Spleen (tissue), 11 donors: ENCODE measurements around the gene TOR1A. TPM values are rescaled to one million over a fixed set of nuclear protein-coding genes. Genes with fewer than 3 reads are reported as not detected.
A peak's percentile ranks its signal among the peaks of the same experiment; 100 is the strongest.

Experiments
- DNase-seq: peaks from one replicate; pipeline ENCODE4 v3.0.0-alpha.2; 2020
- H3K27ac ChIP-seq, 8 donors: fragments of 200-600 bp; sonication (generic) in 7 of 8; 1 replicate in 4 of 8; 2 replicates in 4 of 8; pipeline versions ENCODE4 v1.5.0 to v1.8.0; 2016 to 2021; ENCODE audit warnings: inconsistent platforms in 4 of 8, mild to moderate bottlenecking in 4 of 8, moderate library complexity in 1 of 8
- H3K27me3 ChIP-seq, 7 donors: fragments of 200-600 bp; sonication (generic) in 6 of 7; replicated peaks in 1 of 7; 1 replicate in 4 of 7; 2 replicates in 3 of 7; pipeline versions ENCODE4 v1.5.0 to v1.8.0; 2016 to 2021; ENCODE audit warnings: inconsistent platforms in 3 of 7, mild to moderate bottlenecking in 1 of 7
- H3K36me3 ChIP-seq, 6 donors: fragments of 200-600 bp; sonication (generic) in 5 of 6; 1 replicate in 4 of 6; 2 replicates in 2 of 6; pipeline versions ENCODE4 v1.5.0 to v1.8.0; 2016 to 2021; ENCODE audit warnings: inconsistent platforms in 2 of 6
- H3K4me1 ChIP-seq, 6 donors: fragments of 200-600 bp; sonication (generic) in 5 of 6; 1 replicate in 3 of 6; 2 replicates in 3 of 6; pipeline versions ENCODE4 v1.5.0 to v1.8.0; 2016 to 2021; ENCODE audit warnings: inconsistent platforms in 3 of 6
- H3K4me3 ChIP-seq, 8 donors: fragments of 200-600 bp; sonication (generic) in 7 of 8; 1 replicate in 4 of 8; 2 replicates in 4 of 8; pipeline versions ENCODE4 v1.5.0 to v1.8.0; 2016 to 2021; ENCODE audit warnings: inconsistent platforms in 4 of 8, mild to moderate bottlenecking in 4 of 8, moderate library complexity in 2 of 8
- H3K9me3 ChIP-seq, 8 donors: fragments of 200-600 bp; sonication (generic) in 7 of 8; 1 replicate in 4 of 8; 2 replicates in 4 of 8; pipeline versions ENCODE4 v1.5.0 to v1.8.0; 2016 to 2021; ENCODE audit warnings: inconsistent platforms in 4 of 8
- CTCF ChIP-seq, 11 experiments: fragments of 200-600 bp in 7 of 11; fragments of 450-650 bp in 4 of 11; sonication (generic) in 4 of 11; IDR thresholded peaks in 8 of 11; conservative IDR thresholded peaks in 3 of 11; 1 replicate in 7 of 11; 2 replicates in 4 of 11; pipeline versions ENCODE4 v1.4.0 to v1.8.0; 2016 to 2021; ENCODE audit warnings: antibody characterized with exemption in 11 of 11, inconsistent platforms in 4 of 11, mild to moderate bottlenecking in 1 of 11
- POLR2A ChIP-seq, 3 donors: fragments of 450-650 bp; IDR thresholded peaks; one replicate each; pipeline ENCODE4 v1.5.1; 2017; ENCODE audit warnings: antibody characterized with exemption in 3 of 3, mild to moderate bottlenecking in 1 of 3
- POLR2AphosphoS5 ChIP-seq, 3 donors: sonication (generic); formaldehyde crosslinking; IDR thresholded peaks; one replicate each; pipeline ENCODE4 v1.5.1; 2017; ENCODE audit warnings: antibody characterized with exemption in 3 of 3
- WGBS, 5 donors: extraction: QIAGEN DNeasy Blood & Tissue Kit in 3 of 5; methylation state at CpG; one replicate each; pipeline versions ENCODE4 v1.1.5 to v1.1.7; 2013 to 2018; 5-methylcytosine and 5-hydroxymethylcytosine counted together
- intact Hi-C: fragments of 100-400 bp; cut with DNase I; formaldehyde crosslinking; loops from one replicate; pipeline ENCODE4 v1.15.0; 2023; ENCODE audit warnings: low total_unique reads
- polyA plus RNA-seq, 3 donors: library from polyadenylated mRNA; stranded (reverse); fragments of 200-250 nt; gene quantifications; one replicate each; pipeline ENCODE4 v1.2.1, GENCODE V29; 2013
- total RNA-seq, 7 donors: library from RNA; depleted of rRNA in 3 of 7; stranded (reverse); fragments of >200 nt in 3 of 7; fragmentation: NEBNext Ultra II Directional in 4 of 7; extraction: Animal tissue kit (Norgen Biotek cat#: 25700) in 4 of 7; gene quantifications; one replicate each; pipeline versions ENCODE4 v1.1.0 to v1.2.1, GENCODE V29; 2016 to 2021
- donor health status: healthy with polysubstance abuse.
- donor health status: DM: no; HTN: no; CAD: no; lungs with moderate emphysema.
- donor health status: DM: no; HTN: no; CAD: no.
- donor health status: Bipolar disorder and iron deficiency.
- donor health status: healthy.
- donor health status: DM: no; HTN: no; CAD: no.
- donor health status: DM: yes; HTN: yes; CAD: no.

The TOR1A gene
- total and polyA plus RNA-seq, 10 donors: 13.3 to 49.5 (median 31.4) TPM

GRCh38 chr9:129816501-129817435 is 7.2 kb downstream of the TOR1A start:
- Histone ChIP-seq H3K36me3 (peaks cover 4 to 100% (median 92%) of the 10 kb centered on the region in 6 donors), H3K9me3 (no peaks in the 10 kb centered on the region), H3K27me3 (no peaks in the 10 kb centered on the region), H3K27ac (peak overlapping the region in 6 of 8 donors; percentile 31 to 79 (median 70)), H3K4me3 (peak overlapping the region in 1 of 8 donors; percentile 32), H3K4me1 (peaks cover 0 to 40% (median 2%) of the 10 kb centered on the region in 6 donors)
- no peak for DNase-seq
- TF ChIP-seq CTCF (IDR thresholded peaks at IDR 0.05 in 8 of 11, conservative IDR thresholded peaks at IDR 0.05 in 3 of 11) (no peak), POLR2AphosphoS5 (IDR thresholded peaks at IDR 0.05) (peak in 1 of 3 donors; percentile 18)
- 63 to 93% (median 74%) methylated on average over 12 to 14 of the region's 14 CpGs for WGBS, 5 donors
- intact Hi-C loops: no loop called here

- Histone ChIP-seq H3K9me3 (no peaks in the 10 kb centered on the region), H3K4me3 (no peak overlapping the region), H3K27ac (peak overlapping the region in 1 of 8 donors; percentile 79), H3K27me3 (no peaks in the 10 kb centered on the region), H3K4me1 (peaks cover 0 to 31% (median 2%) of the 10 kb centered on the region in 6 donors), H3K36me3 (peaks cover 4 to 100% (median 90%) of the 10 kb centered on the region in 6 donors)
- WGBS, 5 donors: 83 to 93% (median 89%) methylated on average over 5 to 11 of the region's 11 CpGs
- intact Hi-C loops: no loop called here
- DNase-seq: no peak
- TF ChIP-seq CTCF (IDR thresholded peaks at IDR 0.05 in 8 of 11, conservative IDR thresholded peaks at IDR 0.05 in 3 of 11): no peak
- peak in 1 of 3 donors; percentile 44 for TF ChIP-seq POLR2AphosphoS5 (IDR thresholded peaks at IDR 0.05)
- TF ChIP-seq POLR2A (IDR thresholded peaks at IDR 0.05): no peak
Observed at GRCh38 chr9:129815278-129815677, 8.7 kb downstream of the TOR1A start.

GRCh38 chr9:129814432-129815223 is 9.3 kb downstream of the TOR1A start:
- 89 to 92% (median 91%) methylated on average over 17 of the region's 17 CpGs for WGBS, 5 donors
- TF ChIP-seq POLR2AphosphoS5 (IDR thresholded peaks at IDR 0.05) (no peak), CTCF (IDR thresholded peaks at IDR 0.05 in 8 of 11, conservative IDR thresholded peaks at IDR 0.05 in 3 of 11) (no peak), POLR2A (IDR thresholded peaks at IDR 0.05) (no peak)
- no peak overlapping the region for H3K27ac ChIP-seq
- no peaks in the 10 kb centered on the region for H3K27me3 ChIP-seq
- H3K4me1 ChIP-seq: peaks cover 0 to 35% (median 2%) of the 10 kb centered on the region in 6 donors
- no peaks in the 10 kb centered on the region for H3K9me3 ChIP-seq
- peaks cover 4 to 100% (median 90%) of the 10 kb centered on the region in 6 donors for H3K36me3 ChIP-seq
- intact Hi-C loops: no loop called here
- no peak overlapping the region for H3K4me3 ChIP-seq
- DNase-seq: no peak
